ENCODE data around the gene ERCC3. TPM values are rescaled to one million over a fixed set of nuclear protein-coding genes. Genes with fewer than 3 reads are reported as not detected.
"Not testable (repeated sequence)": the region's sequence is repeated elsewhere in the genome, so short reads cannot be mapped to it uniquely, and the experiment has no call there.

ERCC3 gene
- total RNA-seq, 1 donor from 2014 or later = 46.1 TPM

DNA sequence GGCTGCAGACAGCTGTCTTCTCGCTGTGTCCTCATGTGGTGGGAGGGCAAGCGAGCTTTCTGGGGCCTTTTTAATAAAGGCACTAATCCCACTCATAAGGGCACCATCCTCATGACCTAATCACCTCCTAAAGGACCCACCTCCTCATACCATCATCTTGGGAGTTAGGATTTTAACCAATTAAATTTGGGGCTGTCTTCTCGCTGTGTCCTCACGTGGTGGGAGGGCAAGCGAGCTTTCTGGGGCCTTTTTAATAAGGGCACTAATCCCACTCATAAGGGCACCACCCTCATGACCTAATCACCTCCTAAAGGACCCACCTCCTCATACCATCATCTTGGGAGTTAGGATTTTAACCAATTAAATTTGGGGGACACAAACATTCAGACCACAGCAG, 66.7 kb downstream of the ERCC3 start:
- DNase-seq (ENCODE audit: low spot score in 2 of 2); FAIRE-seq: not testable (repeated sequence)

GRCh38 chr2:127226520-127227263, 67.3 kb downstream of the ERCC3 start:
- FAIRE-seq = no peak
- DNase-seq (ENCODE audit: low spot score in 2 of 2) = no peak

- no peak for FAIRE-seq
- DNase-seq (ENCODE audit: low spot score in 2 of 2) = no peak
These were observed 67.8 kb downstream of the ERCC3 start for GRCh38 chr2:127226132-127226519.

DNA sequence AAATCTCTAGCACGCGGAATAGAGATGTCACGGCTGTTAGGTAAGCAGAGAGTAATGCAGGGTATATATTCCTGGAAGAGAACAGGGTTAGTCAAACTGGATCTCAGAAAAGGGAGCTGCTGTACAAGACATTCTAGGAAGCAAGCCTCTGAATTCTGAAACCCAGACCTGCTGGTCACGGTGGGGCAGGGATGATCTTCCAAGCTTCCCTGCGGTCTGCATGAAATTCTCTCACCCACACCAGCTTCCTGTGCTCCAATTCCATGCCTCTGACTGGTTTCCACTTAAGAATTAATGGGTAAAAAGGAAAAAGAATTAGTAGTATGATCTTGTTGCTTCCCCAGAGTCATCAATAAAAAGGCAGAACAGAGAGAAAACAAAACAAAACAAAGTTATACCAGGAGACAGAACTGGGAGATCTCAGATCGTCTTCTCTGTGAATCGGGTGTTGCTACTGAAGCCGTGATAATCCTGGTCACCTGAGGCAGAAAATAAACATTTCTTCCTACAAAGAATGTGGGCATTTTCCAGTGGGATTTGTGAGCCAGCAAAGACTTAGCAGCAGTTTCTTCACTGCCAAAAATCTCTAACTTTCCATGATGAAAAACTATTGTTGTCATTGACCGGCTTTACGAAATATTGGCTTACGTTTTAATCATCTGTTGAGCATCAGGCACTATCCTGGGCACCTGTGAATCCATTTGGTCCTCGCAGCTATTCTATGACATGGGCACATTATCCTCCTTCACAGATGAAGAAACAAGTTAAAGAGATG, 68.6 kb downstream of the ERCC3 start:
- no peak for DNase-seq (ENCODE audit: low spot score in 2 of 2)
- no peak for FAIRE-seq

GRCh38 chr2:127224135-127224534, 69.8 kb downstream of the ERCC3 start:
- DNase-seq (ENCODE audit: low spot score in 2 of 2); FAIRE-seq: not testable (repeated sequence)

DNA sequence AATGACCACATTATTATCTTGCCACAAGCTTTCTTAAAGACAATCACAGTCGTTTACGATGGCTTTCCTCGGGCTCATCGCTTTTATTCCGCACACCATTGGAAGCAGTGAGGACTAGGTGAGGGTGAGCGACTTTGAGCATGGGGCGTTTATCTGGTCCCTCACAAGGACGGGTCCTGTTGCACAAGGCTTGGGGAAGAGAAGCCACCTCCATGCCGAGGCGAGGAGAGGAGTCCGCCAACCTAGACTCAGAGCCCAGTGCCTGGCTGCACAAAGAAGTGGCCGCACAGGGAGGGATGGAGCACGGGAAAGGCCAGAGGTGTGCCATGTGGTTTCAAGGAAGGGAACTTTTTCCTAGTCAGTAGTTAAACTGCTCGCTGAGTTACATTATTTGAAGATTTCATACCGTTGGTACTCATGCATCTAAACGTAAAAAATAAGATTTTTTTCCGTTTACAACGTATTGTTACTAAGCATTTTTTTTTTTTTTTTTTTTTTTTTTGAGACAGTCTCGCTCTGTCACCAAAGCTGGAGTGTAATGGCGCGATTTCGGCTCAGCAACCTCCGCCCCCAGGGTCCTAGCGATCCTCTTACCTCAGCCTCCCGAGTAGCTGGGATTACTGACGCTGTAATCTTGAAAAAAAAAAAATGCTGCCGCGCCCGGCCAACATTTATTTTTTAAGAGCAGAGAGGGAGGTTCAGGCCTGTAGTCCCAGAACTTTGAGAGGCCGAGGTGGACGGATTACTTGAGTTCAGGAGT, 73.0 kb downstream of the ERCC3 start:
- FAIRE-seq (no peak), DNase-seq (ENCODE audit: low spot score in 2 of 2) (no peak)

- FAIRE-seq (no peak), DNase-seq (ENCODE audit: low spot score in 2 of 2) (no peak)
These were observed 73.7 kb downstream of the ERCC3 start, which contains the start of gene CYP27C1 for GRCh38 chr2:127220102-127220767. Gene CYP27C1, minus strand, starts transcription at chr2:127220299. Its CDS starts 29 bp downstream, at chr2:127220270.

DNA sequence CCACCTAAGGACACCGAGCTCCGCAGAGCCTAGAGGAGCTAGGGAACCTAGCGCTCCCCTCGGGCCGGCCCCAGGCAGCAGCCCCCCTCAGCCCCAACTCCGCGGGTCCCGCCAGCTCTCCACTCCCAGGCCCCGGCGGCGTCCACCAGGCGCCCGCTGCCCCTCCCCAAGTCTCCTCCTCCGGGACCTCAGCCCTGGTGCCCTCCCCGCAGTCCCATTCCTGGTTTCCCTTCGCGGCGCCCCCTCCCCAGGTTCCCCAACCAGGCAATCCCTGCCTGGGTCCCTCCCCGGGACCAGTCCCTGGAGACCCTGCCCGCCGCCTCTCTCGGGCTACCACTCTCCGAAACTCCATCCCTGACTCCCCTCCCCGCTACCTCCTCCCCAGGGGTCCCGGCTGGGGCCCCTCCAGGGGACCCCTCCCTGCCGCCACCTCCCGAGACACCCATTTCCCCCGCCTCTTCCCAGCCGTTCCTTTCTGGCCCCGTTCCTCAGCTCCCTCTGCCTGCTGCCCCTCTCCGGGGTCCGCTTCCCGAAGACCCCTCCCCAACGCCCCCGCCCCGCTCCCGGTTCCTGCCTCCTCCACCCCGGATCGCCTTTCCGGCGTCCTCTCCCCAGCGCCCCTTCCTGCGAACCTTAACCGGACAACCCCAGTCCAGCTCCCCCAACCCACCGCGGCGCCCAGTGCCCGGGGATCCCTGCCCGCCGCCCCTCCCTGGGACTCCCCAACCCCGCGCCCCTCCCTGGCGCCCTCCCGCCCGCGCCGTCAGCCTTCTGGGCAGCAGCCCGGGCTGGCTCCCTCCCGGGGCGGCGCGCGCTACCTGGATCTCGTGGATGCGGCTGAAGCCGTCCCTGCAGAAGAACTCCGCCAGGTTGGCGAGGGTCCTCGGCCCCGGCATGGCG, 74.5 kb downstream of the ERCC3 start:
- FAIRE-seq = no peak
- peak; percentile 37 to 41 for DNase-seq (ENCODE audit: low spot score in 2 of 2)

DNA sequence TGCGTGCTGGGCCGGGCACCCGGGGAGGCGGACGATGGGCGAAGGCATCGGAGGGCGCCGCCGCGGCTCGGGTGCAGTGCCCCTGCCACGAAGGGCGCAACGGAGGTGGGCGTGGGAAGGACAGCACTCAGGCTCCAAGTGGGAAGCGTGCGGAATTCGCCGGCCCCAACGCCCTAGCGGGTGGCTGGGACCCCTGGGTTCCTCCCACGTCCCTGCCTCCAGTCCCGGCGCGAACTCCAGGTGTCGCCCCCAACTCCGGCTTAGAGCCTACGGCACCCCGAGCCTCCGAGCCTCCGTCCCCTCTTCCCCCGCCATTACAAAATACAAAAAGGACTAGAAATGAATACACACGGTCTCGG, 75.2 kb downstream of the ERCC3 start:
- no peak for FAIRE-seq

DNA sequence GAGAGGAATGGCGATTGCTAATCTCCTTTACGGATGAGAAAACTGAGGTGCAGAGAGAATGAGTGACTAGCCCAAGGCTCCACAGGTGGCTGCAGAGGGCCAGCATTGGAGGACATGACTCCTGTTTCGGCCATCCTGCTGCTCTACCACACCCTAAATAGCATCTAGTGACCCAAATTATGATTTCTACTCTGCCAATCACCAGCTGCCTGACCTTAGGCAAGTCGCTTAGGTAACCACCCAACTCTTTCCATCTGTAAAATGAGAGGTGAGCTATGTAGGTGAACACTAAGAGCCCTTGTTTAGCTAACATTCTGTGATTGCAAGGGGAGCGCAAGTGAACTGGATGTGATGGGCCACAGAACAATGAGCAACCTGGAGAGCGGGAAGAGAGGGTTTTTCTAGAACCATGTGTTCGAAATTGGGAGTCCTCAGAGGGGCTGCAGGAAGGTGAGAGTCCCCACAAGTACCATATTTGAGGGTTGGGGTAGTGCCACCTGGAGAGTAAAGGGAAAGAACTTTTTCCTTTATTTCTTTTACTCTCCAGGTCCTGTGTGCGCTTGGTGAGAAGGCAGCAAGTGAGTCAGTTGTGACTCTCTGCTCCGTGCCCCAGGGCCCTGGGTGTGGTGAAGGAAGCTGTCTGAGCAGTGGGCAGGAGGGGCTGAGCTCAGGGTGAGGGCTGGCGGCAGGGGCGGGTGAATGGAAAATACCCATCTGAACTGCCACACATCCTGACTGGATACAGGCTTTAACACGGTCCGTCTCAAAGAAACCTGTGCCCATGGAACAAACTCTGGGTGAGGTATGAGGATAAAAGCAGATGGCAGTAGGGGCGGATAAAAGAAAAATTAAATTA, 76.2 kb downstream of the ERCC3 start:
- DNase-seq (ENCODE audit: low spot score in 2 of 2) (no peak), FAIRE-seq (no peak)

More for the DNA sequence above, 75.2 kb downstream of the ERCC3 start:
- DNase-seq (ENCODE audit: low spot score in 2 of 2) = no peak

- FAIRE-seq = no peak
- no peak for DNase-seq (ENCODE audit: low spot score in 2 of 2)
These were observed 77.4 kb downstream of the ERCC3 start for GRCh38 chr2:127216593-127216992.

DNA sequence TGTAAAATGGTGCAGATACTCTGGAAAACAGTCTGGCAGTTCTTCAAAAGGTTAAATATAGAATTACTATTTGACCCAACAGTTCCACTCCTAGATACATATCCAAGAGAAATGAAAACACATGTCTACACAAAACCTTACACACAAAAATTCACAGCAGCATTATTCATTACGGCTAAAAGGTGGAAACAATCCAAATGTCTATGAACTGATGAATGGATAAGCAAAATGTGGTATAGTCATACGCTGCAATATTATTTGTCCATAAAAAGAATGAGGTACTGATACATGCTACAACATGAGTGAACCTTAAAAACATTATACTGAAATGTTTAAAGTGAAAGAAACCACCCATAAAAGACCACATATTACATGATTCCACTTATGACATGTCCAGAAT, 77.8 kb downstream of the ERCC3 start:
- DNase-seq (ENCODE audit: low spot score in 2 of 2) (no peak), FAIRE-seq (no peak)

- DNase-seq (ENCODE audit: low spot score in 2 of 2); FAIRE-seq: not testable (repeated sequence)
These were observed 79.7 kb downstream of the ERCC3 start for GRCh38 chr2:127214201-127214600.

- FAIRE-seq (no peak), DNase-seq (ENCODE audit: low spot score in 2 of 2) (no peak)
These were observed 85.6 kb downstream of the ERCC3 start for GRCh38 chr2:127208313-127208712.
